Neural progenitor cell (in vitro differentiated cells): ENCODE results near the gene ST6GALNAC1. TPM values are rescaled to one million over a fixed set of nuclear protein-coding genes. Genes with fewer than 3 reads are reported as not detected.

Experiments used
- DNase-seq: peaks from one replicate; pipeline ENCODE4 v3.0.0-alpha.2; 2016; ENCODE audit warnings: low spot score
- H2AFZ ChIP-seq: fragments of 200-600 bp; sonication (generic); replicated peaks from 2 replicates; pipeline ENCODE4 v1.6.1; 2016; ENCODE audit warnings: antibody characterized with exemption
- H3F3A ChIP-seq: fragments of 200-600 bp; sonication (generic); 2 replicates; pipeline ENCODE4 v1.6.1; 2016; ENCODE audit warnings: antibody characterized with exemption, low read depth
- H3K27ac ChIP-seq: fragments of 200-600 bp; sonication (generic); 2 replicates; pipeline ENCODE4 v1.5.1; 2016; ENCODE audit warnings: mild to moderate bottlenecking
- H3K27me3 ChIP-seq: fragments of 200-600 bp; sonication (generic); 2 replicates; pipeline ENCODE4 v1.6.1; 2016; ENCODE audit warnings: mild to moderate bottlenecking, moderate library complexity
- H3K36me3 ChIP-seq: fragments of 200-600 bp; sonication (generic); 2 replicates; pipeline ENCODE4 v1.5.1; 2016
- H3K4me1 ChIP-seq: fragments of 200-600 bp; sonication (generic); 2 replicates; pipeline ENCODE4 v1.6.1; 2016; ENCODE audit warnings: mixed run types
- H3K4me2 ChIP-seq: fragments of 200-600 bp; sonication (generic); 2 replicates; pipeline ENCODE4 v1.6.1; 2016
- H3K4me3 ChIP-seq: fragments of 200-600 bp; sonication (generic); 2 replicates; pipeline ENCODE4 v1.5.1; 2016
- H3K79me2 ChIP-seq: fragments of 200-600 bp; sonication (generic); 2 replicates; pipeline ENCODE4 v1.6.1; 2016; ENCODE audit warnings: low read depth
- H3K9ac ChIP-seq: fragments of 200-600 bp; sonication (generic); 2 replicates; pipeline ENCODE4 v1.6.1; 2016
- H3K9me3 ChIP-seq: fragments of 200-600 bp; sonication (generic); 2 replicates; pipeline ENCODE4 v1.5.1; 2016; ENCODE audit warnings: low read depth
- H4K20me1 ChIP-seq: fragments of 200-600 bp; sonication (generic); 2 replicates; pipeline ENCODE4 v1.6.1; 2016; ENCODE audit warnings: low read depth
- H3K27ac Mint-ChIP-seq: 3 replicates; pipeline ENCODE4 v1.8.0; 2021; ENCODE audit warnings: mixed read lengths
- H3K27me3 Mint-ChIP-seq: 2 replicates; pipeline ENCODE4 v1.8.0; 2022; ENCODE audit warnings: low read depth, mild to moderate bottlenecking, inconsistent platforms, moderate library complexity, mixed read lengths; ENCODE audit not compliant: insufficient read depth
- H3K36me3 Mint-ChIP-seq: 3 replicates; pipeline ENCODE4 v1.8.0; 2021; ENCODE audit warnings: mixed read lengths
- H3K4me1 Mint-ChIP-seq: 3 replicates; pipeline ENCODE4 v1.8.0; 2021; ENCODE audit warnings: mixed read lengths
- H3K4me3 Mint-ChIP-seq: 3 replicates; pipeline ENCODE4 v1.8.0; 2021; ENCODE audit warnings: mild to moderate bottlenecking, moderate library complexity, mixed read lengths
- H3K9me3 Mint-ChIP-seq: 3 replicates; pipeline ENCODE4 v1.8.0; 2020; ENCODE audit warnings: mixed read lengths
- EZH2 ChIP-seq: fragments of 200-600 bp; sonication (generic); IDR thresholded peaks from 2 replicates; pipeline ENCODE4 v1.6.1; 2017; ENCODE audit warnings: antibody characterized with exemption, mild to moderate bottlenecking, moderate library complexity
- EZH2phosphoT487 ChIP-seq: fragments of 200-600 bp; sonication (generic); IDR thresholded peaks from 2 replicates; pipeline ENCODE4 v1.6.1; 2017; ENCODE audit warnings: antibody characterized with exemption
- total RNA-seq: library from RNA; depleted of rRNA; stranded (reverse); fragments of >200 nt; gene quantifications from 2 replicates; pipeline ENCODE4 v1.2.3, GENCODE V29; 2015; ENCODE audit warnings: low replicate concordance
- TF ChIP-seq, protein P1 (sequence below): fragments of 200-600 bp; sonication (generic); IDR thresholded peaks from 2 replicates; pipeline ENCODE4 v1.5.1; 2017; ENCODE audit warnings: antibody characterized with exemption, mild to moderate bottlenecking

The ST6GALNAC1 gene
- total RNA-seq, 1 donor from 2014 or later = not detected

DNA sequence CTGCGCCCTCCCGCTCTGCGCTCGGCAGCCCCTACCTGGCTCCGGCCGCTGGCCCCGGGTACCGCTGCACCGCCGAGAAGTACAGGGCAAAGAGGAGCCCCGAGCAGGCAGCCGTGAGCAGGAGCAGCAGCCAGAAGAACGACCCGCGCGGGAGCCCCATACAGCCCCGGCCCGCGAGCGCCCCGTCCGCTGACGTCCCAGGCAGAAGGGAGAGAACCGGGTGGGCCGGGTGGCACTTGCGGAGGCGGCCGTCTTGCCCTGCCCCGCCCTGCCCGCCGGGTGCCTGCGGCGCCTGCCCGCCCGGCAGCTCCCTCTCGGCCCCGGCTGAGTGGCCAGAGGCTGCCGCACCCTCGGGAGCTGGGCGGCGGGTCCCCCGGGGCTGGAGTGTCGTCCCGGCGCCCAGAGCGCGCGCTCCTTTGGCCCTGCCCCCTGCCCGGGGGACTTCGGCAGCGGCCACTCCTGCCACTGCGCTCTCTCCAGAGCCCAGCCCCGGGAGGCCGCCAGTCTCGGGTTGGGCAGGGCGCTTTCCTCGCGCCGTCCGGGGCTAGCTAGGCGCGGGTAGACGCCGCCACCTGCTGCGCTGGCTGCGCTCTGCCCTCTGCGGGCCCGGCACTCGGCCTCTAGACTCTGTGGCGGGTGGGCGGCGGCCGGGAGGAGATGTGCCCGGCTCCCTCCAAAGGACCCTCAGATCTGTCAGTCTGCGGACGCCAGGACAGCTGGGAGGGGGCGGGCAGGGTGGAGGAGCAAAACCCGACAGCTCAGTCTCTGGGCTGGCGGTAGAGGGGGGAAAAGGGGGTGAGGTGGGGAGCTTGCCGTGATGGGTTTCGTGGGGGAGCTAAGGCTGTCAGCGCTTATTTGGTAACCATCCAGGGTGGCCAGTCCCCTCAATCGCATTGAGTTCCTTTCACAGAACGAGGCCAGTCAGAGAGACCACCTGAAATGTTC lies 57.6 kb downstream of the ST6GALNAC1 start, which contains the start of gene ST6GALNAC2:
ST6GALNAC2 (minus strand) TSS at position 212 of the 945 bp plus-strand sequence; CDS start at position 160, 52 bp downstream.
- TF ChIP-seq, protein P1, sequence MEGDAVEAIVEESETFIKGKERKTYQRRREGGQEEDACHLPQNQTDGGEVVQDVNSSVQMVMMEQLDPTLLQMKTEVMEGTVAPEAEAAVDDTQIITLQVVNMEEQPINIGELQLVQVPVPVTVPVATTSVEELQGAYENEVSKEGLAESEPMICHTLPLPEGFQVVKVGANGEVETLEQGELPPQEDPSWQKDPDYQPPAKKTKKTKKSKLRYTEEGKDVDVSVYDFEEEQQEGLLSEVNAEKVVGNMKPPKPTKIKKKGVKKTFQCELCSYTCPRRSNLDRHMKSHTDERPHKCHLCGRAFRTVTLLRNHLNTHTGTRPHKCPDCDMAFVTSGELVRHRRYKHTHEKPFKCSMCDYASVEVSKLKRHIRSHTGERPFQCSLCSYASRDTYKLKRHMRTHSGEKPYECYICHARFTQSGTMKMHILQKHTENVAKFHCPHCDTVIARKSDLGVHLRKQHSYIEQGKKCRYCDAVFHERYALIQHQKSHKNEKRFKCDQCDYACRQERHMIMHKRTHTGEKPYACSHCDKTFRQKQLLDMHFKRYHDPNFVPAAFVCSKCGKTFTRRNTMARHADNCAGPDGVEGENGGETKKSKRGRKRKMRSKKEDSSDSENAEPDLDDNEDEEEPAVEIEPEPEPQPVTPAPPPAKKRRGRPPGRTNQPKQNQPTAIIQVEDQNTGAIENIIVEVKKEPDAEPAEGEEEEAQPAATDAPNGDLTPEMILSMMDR = no peak
- TF ChIP-seq EZH2phosphoT487 (peak; percentile 91), EZH2 (peak; percentile 94)
- no peak within 1 kb of the TSS for H3K27ac ChIP-seq
- H3F3A ChIP-seq = peaks cover 21% of the 10 kb centered on the region
- Mint-ChIP-seq H3K36me3 (no peaks in the 10 kb centered on the region), H3K27ac (no peak within 1 kb of the TSS), H3K27me3 (peaks cover 59% of the 10 kb centered on the region), H3K4me3 (peak within 1 kb of the TSS; percentile 73), H3K9me3 (peaks cover 11% of the 10 kb centered on the region), H3K4me1 (peaks cover 18% of the 10 kb centered on the region)
- no peaks in the 10 kb centered on the region for H3K79me2 ChIP-seq
- peaks cover 31% of the 10 kb centered on the region for H4K20me1 ChIP-seq
- peak within 1 kb of the TSS; percentile 44 for H3K4me3 ChIP-seq
- H2AFZ ChIP-seq = peak within 1 kb of the TSS; percentile 71
- peaks cover 26% of the 10 kb centered on the region for H3K4me1 ChIP-seq
- no peak within 1 kb of the TSS for H3K9ac ChIP-seq
- H3K36me3 ChIP-seq = no peaks in the 10 kb centered on the region
- H3K27me3 ChIP-seq = peaks cover 90% of the 10 kb centered on the region
- peak within 1 kb of the TSS; percentile 90 for H3K4me2 ChIP-seq
- no peaks in the 10 kb centered on the region for H3K9me3 ChIP-seq
- DNase-seq = peak; percentile 70

DNA sequence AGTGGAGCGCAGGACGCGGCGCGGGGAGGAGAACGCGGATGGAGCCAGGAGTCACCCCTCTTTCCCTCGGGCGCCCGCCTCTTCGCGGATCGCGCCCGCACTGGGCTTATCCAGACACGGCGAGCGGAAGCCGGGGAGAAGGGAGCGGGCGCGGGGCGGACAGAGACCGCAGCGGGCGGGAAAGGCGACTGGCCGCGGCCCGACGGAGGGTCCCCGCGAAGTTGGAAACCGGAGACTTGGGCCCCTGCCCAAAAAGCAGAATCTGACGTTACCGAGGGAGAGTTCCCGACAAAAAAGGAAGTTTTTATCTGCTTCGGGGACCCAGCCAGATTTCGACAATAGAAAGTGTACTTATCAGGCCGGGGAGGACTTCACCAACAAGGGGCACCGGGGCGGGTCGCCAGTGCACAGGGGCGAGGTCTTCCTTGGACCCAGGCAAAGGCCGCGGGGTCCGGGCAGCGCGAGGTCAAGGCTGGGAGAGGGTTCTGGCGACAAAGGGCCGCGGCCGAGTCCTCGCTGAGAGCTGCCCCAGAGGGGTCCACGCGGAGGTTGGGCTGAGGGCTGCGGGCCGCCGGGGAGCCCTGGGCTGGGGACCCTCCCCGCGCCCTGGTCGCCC lies 58.4 kb downstream of the ST6GALNAC1 start:
- Mint-ChIP-seq H3K4me3 (peak overlapping the region; percentile 73), H3K27me3 (peaks cover 62% of the 10 kb centered on the region), H3K27ac (no peak overlapping the region), H3K4me1 (peaks cover 21% of the 10 kb centered on the region), H3K36me3 (no peaks in the 10 kb centered on the region), H3K9me3 (peaks cover 11% of the 10 kb centered on the region)
- Histone ChIP-seq H2AFZ (peak overlapping the region; percentile 71), H3K27me3 (peaks cover 95% of the 10 kb centered on the region), H4K20me1 (peaks cover 31% of the 10 kb centered on the region), H3K9me3 (no peaks in the 10 kb centered on the region), H3K9ac (no peak overlapping the region), H3K27ac (no peak overlapping the region), H3K4me3 (peak overlapping the region; percentile 44), H3K36me3 (no peaks in the 10 kb centered on the region), H3F3A (peaks cover 21% of the 10 kb centered on the region), H3K4me2 (peak overlapping the region; percentile 90), H3K79me2 (no peaks in the 10 kb centered on the region), H3K4me1 (peaks cover 31% of the 10 kb centered on the region)
- peak; percentile 98 for TF ChIP-seq EZH2phosphoT487
- peak; percentile 99 for TF ChIP-seq EZH2
- TF ChIP-seq, protein P1 = no peak
- DNase-seq = peak; percentile 70

DNA sequence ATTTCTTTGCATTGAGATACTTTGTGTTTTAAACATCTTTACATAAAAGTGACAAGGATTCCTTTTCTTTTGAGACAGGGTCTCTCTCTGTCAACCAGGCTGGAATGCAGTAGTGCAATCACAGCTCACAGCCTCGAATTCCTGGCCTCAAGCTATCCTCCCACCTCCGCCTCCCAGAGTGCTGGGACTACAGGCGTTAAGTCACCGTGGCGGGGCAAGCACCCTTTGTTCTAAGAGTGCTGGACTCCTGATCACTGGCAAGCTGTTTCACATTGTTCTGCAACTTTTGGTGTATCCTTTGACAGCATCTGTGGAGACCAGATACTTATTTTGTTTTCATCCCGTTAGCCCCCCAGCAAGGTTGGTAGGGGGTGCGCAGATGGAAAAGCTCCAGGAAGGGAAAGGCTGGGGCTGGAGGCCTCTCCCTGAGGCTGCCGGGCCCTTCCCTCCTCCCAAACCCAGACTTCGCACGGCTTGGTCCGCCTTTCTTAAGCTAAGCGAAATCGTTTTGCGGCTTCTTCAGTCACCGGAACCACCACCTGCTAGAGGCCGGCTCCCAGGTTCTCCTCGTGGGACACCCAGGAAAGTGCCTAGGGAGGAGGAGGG lies 59.0 kb downstream of the ST6GALNAC1 start:
- H3K9ac ChIP-seq = no peak overlapping the region
- H4K20me1 ChIP-seq = peaks cover 31% of the 10 kb centered on the region
- peak overlapping the region; percentile 44 for H3K4me3 ChIP-seq
- peaks cover 31% of the 10 kb centered on the region for H3K4me1 ChIP-seq
- no peaks in the 10 kb centered on the region for H3K9me3 ChIP-seq
- no peak overlapping the region for H3K27ac Mint-ChIP-seq
- H2AFZ ChIP-seq = peak overlapping the region; percentile 71
- no peak overlapping the region for H3K27ac ChIP-seq
- no peaks in the 10 kb centered on the region for H3K79me2 ChIP-seq
- peak overlapping the region; percentile 78 for H3K4me3 Mint-ChIP-seq
- peaks cover 21% of the 10 kb centered on the region for H3F3A ChIP-seq
- H3K27me3 Mint-ChIP-seq = peaks cover 63% of the 10 kb centered on the region
- DNase-seq = peak; percentile 60
- peaks cover 95% of the 10 kb centered on the region for H3K27me3 ChIP-seq
- peak overlapping the region; percentile 90 for H3K4me2 ChIP-seq
- no peaks in the 10 kb centered on the region for H3K36me3 Mint-ChIP-seq
- H3K4me1 Mint-ChIP-seq = peaks cover 21% of the 10 kb centered on the region
- no peaks in the 10 kb centered on the region for H3K36me3 ChIP-seq
- peaks cover 10% of the 10 kb centered on the region for H3K9me3 Mint-ChIP-seq
- TF ChIP-seq EZH2phosphoT487 = no peak
- TF ChIP-seq, protein P1 = no peak
- TF ChIP-seq EZH2 = no peak
